Upper lobe of right lung (tissue), 1 donor: ENCODE measurements around the gene EGR2. TPM values are rescaled to one million over a fixed set of nuclear protein-coding genes. Genes with fewer than 3 reads are reported as not detected.
"Not testable (repeated sequence)": the region's sequence is repeated elsewhere in the genome, so short reads cannot be mapped to it uniquely, and the experiment has no call there.

Source experiments
- ATAC-seq: fragments of 200-7000 bp; cut with Tn5 transposase; one replicate; pipeline ENCODE4 v1.9.1; 2020; ENCODE audit warnings: mild to moderate bottlenecking, moderate library complexity
- DNase-seq: peaks from one replicate; pipeline ENCODE4 v3.0.0-alpha.2; 2020
- H3K27ac ChIP-seq: fragments of 200-600 bp; one replicate; pipeline ENCODE4 v1.8.0; 2022
- H3K27me3 ChIP-seq: fragments of 200-600 bp; one replicate; pipeline ENCODE4 v1.8.0; 2022; ENCODE audit warnings: mild to moderate bottlenecking
- H3K36me3 ChIP-seq: fragments of 200-600 bp; one replicate; pipeline ENCODE4 v1.8.0; 2022
- H3K4me1 ChIP-seq: fragments of 200-600 bp; one replicate; pipeline ENCODE4 v1.8.0; 2022
- H3K4me3 ChIP-seq: fragments of 200-600 bp; one replicate; pipeline ENCODE4 v1.8.0; 2022; ENCODE audit warnings: mild to moderate bottlenecking
- H3K9me3 ChIP-seq: fragments of 200-600 bp; one replicate; pipeline ENCODE4 v1.8.0; 2022
- intact Hi-C: fragments of 100-400 bp; cut with DNase I; formaldehyde crosslinking; loops from one replicate; pipeline ENCODE4 v1.11.0; 2022
- total RNA-seq: library from RNA; stranded (reverse); fragmentation: NEBNext Ultra II Directional; extraction: Animal tissue kit (Norgen Biotek cat#: 25700); gene quantifications from one replicate; pipeline ENCODE4 v1.2.1, GENCODE V29; 2021
- TF ChIP-seq, protein P1 (sequence below): fragments of 200-600 bp; IDR thresholded peaks from one replicate; pipeline ENCODE4 v1.8.0; 2022; ENCODE audit warnings: antibody characterized with exemption
- donor health status: DM: no; HTN: yes; CAD: no; lungs with severe emphysema.

EGR2 gene
- total RNA-seq, 1 donor from 2014 or later: 41.4 TPM

DNA sequence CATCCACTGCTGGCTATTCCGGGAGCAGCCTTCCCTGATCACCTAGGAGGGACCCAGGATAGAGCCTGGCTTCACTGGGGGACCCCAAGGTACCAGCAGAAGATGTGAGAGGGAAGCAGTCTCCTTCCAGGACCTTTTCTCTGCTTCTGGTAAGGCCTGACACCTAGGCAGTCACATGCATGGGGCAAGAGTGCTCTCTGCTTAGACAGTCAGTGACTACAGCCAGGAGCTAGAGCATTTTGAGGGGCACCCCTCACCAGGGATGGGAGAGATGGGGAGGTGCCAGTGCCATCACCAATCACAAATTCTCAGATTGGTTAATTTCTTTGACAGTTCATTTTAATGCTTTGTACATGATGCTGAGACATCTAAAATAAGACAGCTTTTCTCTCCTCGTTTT, 25.6 kb downstream of the EGR2 start:
- intact Hi-C loops: no loop called here
- Histone ChIP-seq H3K36me3 (no peaks in the 10 kb centered on the region), H3K9me3 (no peaks in the 10 kb centered on the region), H3K4me1 (no peaks in the 10 kb centered on the region), H3K27ac (no peak overlapping the region), H3K27me3 (no peaks in the 10 kb centered on the region), H3K4me3 (no peak overlapping the region)
- TF ChIP-seq, protein P1, sequence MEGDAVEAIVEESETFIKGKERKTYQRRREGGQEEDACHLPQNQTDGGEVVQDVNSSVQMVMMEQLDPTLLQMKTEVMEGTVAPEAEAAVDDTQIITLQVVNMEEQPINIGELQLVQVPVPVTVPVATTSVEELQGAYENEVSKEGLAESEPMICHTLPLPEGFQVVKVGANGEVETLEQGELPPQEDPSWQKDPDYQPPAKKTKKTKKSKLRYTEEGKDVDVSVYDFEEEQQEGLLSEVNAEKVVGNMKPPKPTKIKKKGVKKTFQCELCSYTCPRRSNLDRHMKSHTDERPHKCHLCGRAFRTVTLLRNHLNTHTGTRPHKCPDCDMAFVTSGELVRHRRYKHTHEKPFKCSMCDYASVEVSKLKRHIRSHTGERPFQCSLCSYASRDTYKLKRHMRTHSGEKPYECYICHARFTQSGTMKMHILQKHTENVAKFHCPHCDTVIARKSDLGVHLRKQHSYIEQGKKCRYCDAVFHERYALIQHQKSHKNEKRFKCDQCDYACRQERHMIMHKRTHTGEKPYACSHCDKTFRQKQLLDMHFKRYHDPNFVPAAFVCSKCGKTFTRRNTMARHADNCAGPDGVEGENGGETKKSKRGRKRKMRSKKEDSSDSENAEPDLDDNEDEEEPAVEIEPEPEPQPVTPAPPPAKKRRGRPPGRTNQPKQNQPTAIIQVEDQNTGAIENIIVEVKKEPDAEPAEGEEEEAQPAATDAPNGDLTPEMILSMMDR: no peak
- DNase-seq: no peak
- ATAC-seq: no peak

DNA sequence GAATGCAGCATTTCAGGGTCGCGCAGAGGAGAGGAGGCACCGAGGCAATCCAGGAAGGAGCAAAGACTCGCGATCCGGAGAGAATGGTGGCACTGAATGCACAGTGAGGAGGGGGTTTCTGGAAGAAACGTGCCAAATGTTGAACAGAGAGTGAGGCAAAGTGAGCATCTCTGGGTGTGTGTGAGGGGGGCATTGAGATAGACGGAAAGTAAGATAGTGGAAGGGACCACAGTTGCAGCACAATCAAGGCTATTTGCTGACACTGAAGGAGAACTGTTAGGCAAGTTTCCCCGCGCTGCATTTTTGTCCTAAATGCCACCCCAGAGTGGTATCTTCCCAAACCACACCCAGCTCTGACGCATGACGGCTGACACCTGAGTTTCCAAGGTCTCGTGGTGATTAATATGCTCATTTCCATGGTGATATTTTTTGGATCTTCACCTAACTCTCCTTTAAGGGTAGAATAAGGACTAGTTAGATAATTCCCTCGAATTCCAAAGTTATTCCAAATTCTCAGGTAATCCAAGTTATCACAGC, 26.1 kb downstream of the EGR2 start:
- Histone ChIP-seq H3K27me3 (no peaks in the 10 kb centered on the region), H3K36me3 (no peaks in the 10 kb centered on the region), H3K9me3 (no peaks in the 10 kb centered on the region), H3K27ac (no peak overlapping the region), H3K4me1 (no peaks in the 10 kb centered on the region), H3K4me3 (no peak overlapping the region)
- ATAC-seq (no peak), DNase-seq (no peak)
- intact Hi-C loops: no loop called here
- TF ChIP-seq, protein P1: no peak

DNA sequence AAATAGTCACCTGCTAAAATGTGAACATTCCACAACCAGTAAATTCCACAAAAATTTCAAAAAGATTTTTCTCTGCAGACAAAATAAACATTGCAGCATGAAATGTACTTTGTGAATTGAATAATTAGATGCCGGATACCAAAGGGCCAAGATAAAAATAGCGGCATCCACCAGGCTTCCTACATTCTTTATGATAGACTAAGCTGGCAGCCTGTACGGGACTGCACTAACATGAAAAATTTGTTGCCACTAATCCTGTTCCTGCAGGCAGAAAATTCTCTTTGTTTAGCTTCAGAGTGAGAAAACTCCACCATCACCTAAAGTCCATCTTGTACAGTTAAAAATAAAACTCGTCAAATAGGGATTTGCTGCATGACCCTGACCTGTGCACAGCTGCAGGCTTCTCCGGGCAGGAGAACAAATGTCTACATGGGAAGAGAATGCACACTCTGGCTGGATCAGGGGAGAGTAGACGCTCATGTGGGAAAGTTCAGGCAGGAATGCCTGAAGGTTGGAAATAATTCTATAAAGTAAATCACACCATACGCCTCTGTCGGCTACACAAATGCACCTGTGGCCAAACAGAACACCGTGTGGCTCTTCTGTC, 27.2 kb downstream of the EGR2 start:
- Histone ChIP-seq H3K9me3 (peaks cover 4% of the 10 kb centered on the region), H3K36me3 (no peaks in the 10 kb centered on the region), H3K27ac (no peak overlapping the region), H3K4me3 (no peak overlapping the region), H3K4me1 (no peaks in the 10 kb centered on the region), H3K27me3 (no peaks in the 10 kb centered on the region)
- no peak for ATAC-seq
- no peak for DNase-seq
- TF ChIP-seq, protein P1: no peak
- intact Hi-C loops: no loop called here

DNA sequence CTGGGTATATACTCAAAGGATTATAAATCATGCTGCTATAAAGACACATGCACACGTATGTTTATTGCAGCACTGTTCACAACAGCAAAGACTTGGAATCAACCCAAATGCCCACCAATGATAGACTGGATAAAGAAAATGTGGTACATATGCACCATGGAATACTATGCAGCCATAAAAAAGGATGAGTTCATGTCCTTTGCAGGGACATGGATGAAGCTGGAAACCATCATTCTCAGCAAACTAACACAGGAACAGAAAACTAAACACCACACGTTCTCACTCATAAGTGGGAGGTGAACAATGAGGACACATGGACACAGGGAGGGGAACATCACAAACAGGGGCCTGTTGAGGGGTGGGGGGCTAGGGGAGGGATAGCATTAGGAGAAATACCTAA, 27.9 kb downstream of the EGR2 start:
- ATAC-seq, H3K4me1 ChIP-seq, H3K27ac ChIP-seq, intact Hi-C loops, H3K9me3 ChIP-seq, H3K36me3 ChIP-seq, DNase-seq, H3K27me3 ChIP-seq, H3K4me3 ChIP-seq: not testable (repeated sequence)

DNA sequence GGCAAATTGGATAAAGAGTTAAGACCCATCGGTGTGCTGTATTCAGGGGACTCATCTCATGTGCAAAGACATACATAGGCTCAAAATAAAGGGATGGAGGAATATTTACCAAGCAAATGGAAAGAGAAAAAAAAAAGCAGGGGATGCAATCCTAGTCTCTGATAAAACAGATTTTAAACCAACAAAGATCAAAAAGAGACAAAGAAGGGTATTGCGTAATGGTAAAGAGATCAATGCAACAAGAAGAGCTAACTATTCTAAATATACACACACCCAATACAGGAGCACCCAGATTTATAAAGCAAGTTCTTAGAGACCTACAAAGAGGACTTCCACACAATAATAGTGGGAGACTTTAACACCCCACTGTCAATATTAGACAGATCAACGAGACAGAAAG, 31.6 kb downstream of the EGR2 start:
- H3K4me3 ChIP-seq, DNase-seq, H3K9me3 ChIP-seq, H3K4me1 ChIP-seq, ATAC-seq, H3K36me3 ChIP-seq, intact Hi-C loops, H3K27me3 ChIP-seq, H3K27ac ChIP-seq: not testable (repeated sequence)

DNA sequence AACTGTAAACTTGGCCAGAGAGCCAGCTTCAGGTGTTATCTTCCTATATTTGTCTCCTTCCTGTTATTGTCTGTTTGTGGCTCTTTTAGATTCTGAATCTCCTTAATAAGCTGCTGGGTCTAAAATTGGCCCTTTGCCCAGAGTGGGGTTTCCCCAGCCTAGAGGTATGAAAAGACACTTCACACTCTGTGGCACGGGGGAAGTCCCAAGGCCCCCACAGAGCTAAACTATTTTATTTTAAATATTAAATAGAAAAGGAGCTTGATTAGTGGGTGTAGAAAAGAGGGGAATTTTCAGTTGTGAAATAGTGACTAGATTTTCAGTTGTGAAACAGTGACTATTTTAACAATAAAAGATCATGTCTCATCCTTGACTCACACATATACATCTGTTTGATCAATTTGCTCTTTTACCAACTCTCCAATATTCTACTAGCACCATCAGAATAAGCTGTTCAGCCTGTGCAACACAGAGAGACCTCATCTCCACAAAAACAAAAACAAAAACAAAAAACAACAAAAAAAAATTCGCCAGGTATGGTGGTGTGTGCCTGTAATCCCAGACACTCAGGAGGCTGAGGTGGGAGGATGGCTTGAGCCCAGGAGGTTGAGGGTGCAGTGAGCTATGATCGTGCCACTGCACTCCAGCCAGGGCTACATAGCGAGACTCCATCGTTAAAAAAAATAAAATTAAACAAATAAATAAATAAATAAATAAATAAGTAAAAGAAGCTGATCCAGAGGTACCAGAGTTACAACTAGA, 36.5 kb downstream of the EGR2 start:
- ATAC-seq (no peak), DNase-seq (no peak)
- intact Hi-C loops: no loop called here
- peaks cover under 1% of the 10 kb centered on the region for H3K9me3 ChIP-seq
- H3K4me3 ChIP-seq: no peak overlapping the region
- TF ChIP-seq, protein P1: no peak
- no peaks in the 10 kb centered on the region for H3K36me3 ChIP-seq
- no peak overlapping the region for H3K27ac ChIP-seq
- no peaks in the 10 kb centered on the region for H3K27me3 ChIP-seq
- no peaks in the 10 kb centered on the region for H3K4me1 ChIP-seq
